Right lobe of liver (tissue), 6 donors: ENCODE data around the gene CRYAB. TPM values are rescaled to one million over a fixed set of nuclear protein-coding genes. Genes with fewer than 3 reads are reported as not detected.

Experiments
- ATAC-seq, 4 donors: fragments of 200-7000 bp; cut with Tn5 transposase; one replicate each; pipeline ENCODE4 v1.9.1; 2020; ENCODE audit warnings: mild to moderate bottlenecking in 4 of 4, moderate library complexity in 4 of 4
- DNase-seq, 3 donors: peaks; one replicate each; pipeline ENCODE4 v3.0.0-alpha.2; 2020
- H3K27ac ChIP-seq, 3 donors: fragments of 200-600 bp; one replicate each; pipeline ENCODE4 v1.8.0; 2022
- H3K27me3 ChIP-seq, 2 donors: fragments of 200-600 bp; one replicate each; pipeline ENCODE4 v1.8.0; 2022
- H3K36me3 ChIP-seq, 4 donors: fragments of 200-600 bp; sonication (generic) in 1 of 4; one replicate each; pipeline versions ENCODE4 v1.5.1 to v1.8.0; 2017 to 2022; ENCODE audit warnings: control low read depth in 1 of 4
- H3K4me1 ChIP-seq, 4 donors: fragments of 200-600 bp; sonication (generic) in 1 of 4; one replicate each; pipeline versions ENCODE4 v1.5.1 to v1.8.0; 2017 to 2022; ENCODE audit warnings: control low read depth in 1 of 4
- H3K4me3 ChIP-seq, 3 donors: fragments of 200-600 bp; one replicate each; pipeline ENCODE4 v1.8.0; 2022
- H3K9me3 ChIP-seq, 4 donors: fragments of 200-600 bp; sonication (generic) in 1 of 4; one replicate each; pipeline versions ENCODE4 v1.5.1 to v1.8.0; 2017 to 2022; ENCODE audit warnings: control low read depth in 1 of 4
- CTCF ChIP-seq, 4 donors: fragments of 200-600 bp in 3 of 4; fragments of 450-650 bp in 1 of 4; IDR thresholded peaks; one replicate each; pipeline versions ENCODE4 v1.5.1 to v1.8.0; 2016 to 2022; ENCODE audit warnings: antibody characterized with exemption in 4 of 4, mild to moderate bottlenecking in 2 of 4
- POLR2A ChIP-seq: fragments of 450-650 bp; IDR thresholded peaks from one replicate; pipeline ENCODE4 v1.6.1; 2017; ENCODE audit warnings: antibody characterized with exemption, mild to moderate bottlenecking
- WGBS: methylation state at CpG from one replicate; pipeline ENCODE4 v1.1.6; 2018; ENCODE audit warnings: low coverage, low lambda C conversion rate; ENCODE audit not compliant: insufficient coverage; ENCODE audit errors: missing lambda C conversion rate; 5-methylcytosine and 5-hydroxymethylcytosine counted together
- intact Hi-C, 2 donors: fragments of 100-400 bp; cut with DNase I; formaldehyde crosslinking; loops; one replicate each; pipeline versions ENCODE4 v1.11.2 to v1.14.1; 2022
- total RNA-seq, 6 experiments: library from RNA; depleted of rRNA in 2 of 6; stranded (reverse); fragments of >200 nt in 2 of 6; fragmentation: NEBNext Ultra II Directional in 3 of 6; extraction: Animal tissue kit (Norgen Biotek cat#: 25700) in 3 of 6; gene quantifications; one replicate each; pipeline versions ENCODE4 v1.1.0 to v1.2.4, GENCODE V29; 2016 to 2023
- donor health status: DM: no; HTN: yes; CAD: no.
- donor health status: DM: no; HTN: no; CAD: no.
- donor health status: DM: no; HTN: no; CAD: no.
- donor health status: DM: no; HTN: yes; CAD: no.
- donor health status: DM: no; HTN: yes; CAD: no.

The CRYAB gene
- total RNA-seq, 6 experiments from 2014 or later: 3.6 to 10.5 (median 6.7) TPM

- Histone ChIP-seq H3K27me3 (no peaks in the 10 kb centered on the region), H3K36me3 (no peaks in the 10 kb centered on the region), H3K4me3 (no peak overlapping the region), H3K9me3 (no peaks in the 10 kb centered on the region), H3K27ac (peak overlapping the region in 2 of 3 donors; percentile 49 to 60), H3K4me1 (peaks cover 0 to 10% (median 2%) of the 10 kb centered on the region in 4 donors)
- WGBS: 32% methylated on average over 3 of the region's 4 CpGs
- TF ChIP-seq POLR2A (no peak), CTCF (IDR thresholded peaks at IDR 0.05) (no peak)
- DNase-seq (no peak), ATAC-seq (no peak)
- intact Hi-C loops: no loop called here
Observed at GRCh38 chr11:111913997-111914396, 2.4 kb upstream of the CRYAB start.

DNA sequence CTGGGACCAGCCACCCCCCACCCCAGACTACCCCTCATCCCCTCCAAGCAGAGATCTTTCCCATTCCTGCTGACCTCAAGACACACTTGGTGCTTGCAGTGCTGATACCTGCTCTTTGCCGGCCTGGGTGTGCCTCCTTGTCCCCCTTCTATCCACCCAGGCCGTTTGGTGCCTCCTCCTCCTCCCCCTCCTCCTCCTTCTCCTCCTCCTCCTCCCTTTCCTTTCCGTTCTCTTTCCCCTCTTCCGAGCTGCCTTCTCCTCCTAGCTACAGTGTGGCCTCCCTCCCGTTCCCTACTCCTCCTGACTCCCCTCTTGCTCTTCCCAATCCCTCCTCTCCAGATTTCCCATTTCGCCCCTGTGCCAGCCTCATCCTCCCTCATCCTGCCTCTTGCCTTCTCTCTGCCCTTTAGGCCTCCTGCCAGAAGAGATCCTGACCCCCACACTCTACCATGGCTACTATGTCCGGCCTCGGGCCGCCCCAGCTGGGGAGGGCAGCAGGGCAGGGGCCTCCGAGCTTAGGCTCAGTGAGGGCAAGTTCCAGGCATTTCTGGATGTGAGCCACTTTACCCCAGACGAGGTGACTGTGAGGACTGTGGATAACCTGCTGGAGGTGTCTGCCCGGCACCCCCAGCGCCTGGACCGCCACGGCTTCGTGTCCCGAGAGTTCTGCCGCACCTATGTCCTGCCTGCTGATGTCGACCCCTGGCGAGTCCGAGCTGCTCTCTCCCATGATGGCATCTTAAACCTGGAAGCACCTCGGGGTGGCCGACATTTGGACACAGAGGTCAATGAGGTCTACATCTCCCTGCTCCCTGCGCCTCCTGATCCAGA is 1.7 kb upstream of the CRYAB start:
- no peak for TF ChIP-seq CTCF (IDR thresholded peaks at IDR 0.05)
- TF ChIP-seq POLR2A: no peak
- Histone ChIP-seq H3K9me3 (no peaks in the 10 kb centered on the region), H3K36me3 (no peaks in the 10 kb centered on the region), H3K27me3 (no peaks in the 10 kb centered on the region), H3K4me3 (peak overlapping the region in 1 of 3 donors; percentile 6), H3K4me1 (peaks cover 0 to 8% (median 2%) of the 10 kb centered on the region in 4 donors), H3K27ac (peak overlapping the region; percentile 38 to 60 (median 51))
- peak in 1 of 4 donors; percentile 7 for ATAC-seq
- 53% methylated on average over 9 of the region's 24 CpGs for WGBS
- DNase-seq: no peak
- intact Hi-C loops: no loop called here

DNA sequence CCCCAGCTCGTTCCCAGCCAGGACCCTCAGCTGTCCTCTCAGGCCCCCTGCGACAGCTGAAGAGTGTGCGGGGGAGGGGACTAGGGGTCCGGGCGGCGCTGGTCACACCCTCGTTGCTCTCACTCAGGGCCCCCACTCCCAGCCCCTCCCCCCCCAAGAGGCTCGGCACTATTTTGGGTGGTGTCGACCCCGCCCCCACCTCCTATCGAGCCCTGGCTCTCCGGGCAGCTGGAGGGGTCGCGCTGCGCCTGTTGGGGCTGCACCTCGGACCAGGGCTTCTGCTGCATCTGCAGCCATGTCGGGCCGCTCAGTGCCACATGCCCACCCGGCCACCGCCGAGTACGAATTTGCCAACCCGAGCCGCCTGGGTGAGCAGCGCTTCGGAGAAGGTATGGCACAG is 965 bp upstream of the CRYAB start, which contains the start of gene HSPB2:
TSS of gene HSPB2 (plus strand) at position 200 of the 400 bp plus-strand sequence. CDS start at position 296, 96 bp downstream.
- H3K27me3 ChIP-seq: no peaks in the 10 kb centered on the region
- H3K36me3 ChIP-seq: no peaks in the 10 kb centered on the region
- no peak for ATAC-seq
- H3K27ac ChIP-seq: peak within 1 kb of the TSS; percentile 38 to 60 (median 51)
- no peaks in the 10 kb centered on the region for H3K9me3 ChIP-seq
- TF ChIP-seq POLR2A (no peak), CTCF (IDR thresholded peaks at IDR 0.05) (no peak)
- WGBS: 13% methylated on average over 3 of the region's 26 CpGs
- DNase-seq: no peak
- intact Hi-C loops: no loop called here
- H3K4me1 ChIP-seq: peaks cover 0 to under 1% (median under 1%) of the 10 kb centered on the region in 4 donors
- H3K4me3 ChIP-seq: peak within 1 kb of the TSS in 2 of 3 donors; percentile 7 to 18

DNA sequence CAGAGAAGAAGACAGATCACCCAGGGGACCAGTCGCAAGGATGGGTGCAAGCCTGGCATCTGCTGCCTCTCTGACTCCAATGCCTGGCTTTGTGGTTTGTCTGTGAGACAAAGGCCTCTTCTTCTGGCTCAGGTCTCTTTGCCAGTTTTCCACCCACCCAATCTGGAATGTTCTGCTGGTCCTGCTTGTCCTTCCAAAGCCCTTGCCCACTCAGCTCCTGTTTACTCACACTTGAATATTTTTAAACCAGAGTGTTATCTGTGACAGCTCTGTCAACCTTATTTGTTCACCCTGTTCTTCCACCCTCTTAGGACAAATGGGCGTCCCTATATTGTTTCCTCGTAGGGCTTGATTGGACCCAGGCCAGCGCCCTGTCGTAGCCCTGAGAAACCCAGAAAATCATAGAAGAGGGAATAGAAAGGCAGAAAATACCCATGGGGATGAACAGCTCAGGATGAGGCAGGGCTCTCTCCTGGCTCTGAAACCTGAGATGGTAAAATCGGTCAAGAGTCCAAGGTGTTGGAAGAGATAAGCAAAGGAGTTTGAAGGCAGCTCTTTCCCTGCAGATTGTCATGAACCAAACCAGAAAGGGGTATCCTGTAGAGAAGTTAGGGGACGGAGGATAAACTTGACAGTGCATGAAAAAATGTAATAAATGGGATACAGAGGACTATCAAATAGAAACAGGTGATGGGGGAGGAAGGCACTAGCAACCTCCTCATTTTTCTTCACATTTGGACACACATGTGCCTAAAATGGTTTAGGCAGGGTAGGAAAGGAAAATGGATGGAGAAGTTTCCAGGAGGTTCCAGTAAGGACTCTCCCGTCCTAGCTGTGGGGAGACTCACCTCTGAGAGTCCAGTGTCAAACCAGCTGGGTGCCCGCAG is 651 bp downstream of the CRYAB start:
- no peak for ATAC-seq
- H3K9me3 ChIP-seq: no peaks in the 10 kb centered on the region
- no peak for DNase-seq
- intact Hi-C loops: no loop called here
- peak overlapping the region in 1 of 3 donors; percentile 7 for H3K4me3 ChIP-seq
- WGBS: 48% methylated on average over 8 of the region's 9 CpGs
- no peak for TF ChIP-seq CTCF (IDR thresholded peaks at IDR 0.05)
- no peak for TF ChIP-seq POLR2A
- no peaks in the 10 kb centered on the region for H3K4me1 ChIP-seq
- H3K27ac ChIP-seq: peak overlapping the region in 2 of 3 donors; percentile 21 to 29
- no peaks in the 10 kb centered on the region for H3K27me3 ChIP-seq
- H3K36me3 ChIP-seq: no peaks in the 10 kb centered on the region
